H1 (cell line): Measurements from ENCODE around the gene FAM43B. TPM values are rescaled to one million over a fixed set of nuclear protein-coding genes. Genes with fewer than 3 reads are reported as not detected.

Experiments used
- CTCF ChIP-seq, 3 experiments: IDR thresholded peaks; 1 replicate in 2 of 3; 2 replicates in 1 of 3; pipeline versions ENCODE4 v1.5.1 to v1.6.1; 2011; ENCODE audit warnings: low read length in 3 of 3, mild to moderate bottlenecking in 3 of 3, inconsistent platforms in 2 of 3, low read depth in 1 of 3, moderate library complexity in 1 of 3; ENCODE audit not compliant: insufficient read depth in 1 of 3; ENCODE audit errors: control extremely low read depth in 1 of 3
- EP300 ChIP-seq, 2 experiments: IDR thresholded peaks; 1 replicate in 1 of 2; 2 replicates in 1 of 2; pipeline ENCODE4 v1.6.1; 2011 to 2012; ENCODE audit warnings: low read depth in 2 of 2, low read length in 2 of 2, mild to moderate bottlenecking in 2 of 2, borderline replicate concordance in 1 of 2, inconsistent platforms in 1 of 2, moderate library complexity in 1 of 2
- KDM1A ChIP-seq: fragments of 200-600, 300-600 bp; sonication (generic); IDR thresholded peaks from 2 replicates; pipeline ENCODE4 v1.7.1; 2016; ENCODE audit warnings: mild to moderate bottlenecking, low read length, borderline replicate concordance
- KDM5A ChIP-seq: fragments of 200-600 bp; IDR thresholded peaks from 2 replicates; pipeline ENCODE4 v1.7.1; 2012; ENCODE audit warnings: mild to moderate bottlenecking, low read length, inconsistent platforms, mixed read lengths
- MAFK ChIP-seq: IDR thresholded peaks from 2 replicates; pipeline ENCODE4 v1.6.1; 2012; ENCODE audit warnings: low read depth, mild to moderate bottlenecking, improper control_type of control experiment, low read length
- NANOG ChIP-seq: IDR thresholded peaks from 2 replicates; pipeline ENCODE4 v1.6.1; 2011; ENCODE audit warnings: low read length, low read depth, mild to moderate bottlenecking, inconsistent platforms; ENCODE audit not compliant: insufficient read depth, poor library complexity, severe bottlenecking
- SIRT6 ChIP-seq: IDR thresholded peaks from one replicate; pipeline ENCODE4 v1.7.1; 2012; ENCODE audit warnings: low read length, inconsistent platforms
- TCF12 ChIP-seq: IDR thresholded peaks from 2 replicates; pipeline ENCODE4 v1.6.1; 2011; ENCODE audit warnings: low read depth, mild to moderate bottlenecking, low read length
- polyA plus RNA-seq, 7 experiments: library from polyadenylated mRNA; depleted of rRNA in 3 of 7; stranded (reverse) in 5 of 7; unstranded in 2 of 7; fragments of >200 nt in 5 of 7; fragments of 200-250 nt in 2 of 7; gene quantifications; 1 replicate in 5 of 7; 2 replicates in 1 of 7; 4 replicates in 1 of 7; pipeline versions ENCODE4 v1.2.1 to v1.2.3, GENCODE V29; 2011 to 2013; ENCODE audit warnings: missing spikeins in 2 of 7, mixed read lengths in 2 of 7
- total RNA-seq: library from RNA; stranded (reverse); fragmentation: NEBNext Ultra II Directional; extraction: Animal tissue kit (Norgen Biotek cat#: 25700); gene quantifications from 2 replicates; pipeline ENCODE4 v1.2.1, GENCODE V29; 2021
- TF ChIP-seq, protein P1 (sequence below): fragments of 300-600 bp; sonication (generic); IDR thresholded peaks from 2 replicates; pipeline ENCODE4 v1.7.1; 2012; ENCODE audit warnings: low read length, moderate library complexity, mild to moderate bottlenecking, inconsistent platforms; ENCODE audit not compliant: insufficient replicate concordance

Gene FAM43B
- total and polyA plus RNA-seq, 2 of the 8 experiments (the other 6 are each of a cell fraction or from before 2014, with no cell fraction given): 0.88 to 2.2 TPM

DNA sequence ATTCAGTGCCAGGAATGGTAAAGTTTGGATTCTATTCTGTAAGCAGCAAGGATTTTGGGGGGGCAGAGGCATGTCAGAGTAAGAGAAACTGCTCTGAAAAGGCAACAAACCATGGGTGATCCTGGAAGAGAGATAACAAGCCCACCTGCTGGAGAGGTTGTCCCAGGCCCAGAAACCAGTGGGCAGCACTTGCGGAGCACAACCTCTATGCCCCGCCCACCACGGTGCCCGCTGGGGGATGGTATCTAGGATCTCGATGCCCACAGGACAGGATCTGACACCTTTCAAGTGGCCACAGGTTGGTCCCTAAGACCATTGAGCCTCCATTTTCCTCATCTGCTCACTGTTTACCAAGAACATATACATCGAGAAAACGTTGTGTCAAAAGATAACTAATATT, 24.2 kb upstream of the FAM43B start (continued):
- TF ChIP-seq, protein P1, sequence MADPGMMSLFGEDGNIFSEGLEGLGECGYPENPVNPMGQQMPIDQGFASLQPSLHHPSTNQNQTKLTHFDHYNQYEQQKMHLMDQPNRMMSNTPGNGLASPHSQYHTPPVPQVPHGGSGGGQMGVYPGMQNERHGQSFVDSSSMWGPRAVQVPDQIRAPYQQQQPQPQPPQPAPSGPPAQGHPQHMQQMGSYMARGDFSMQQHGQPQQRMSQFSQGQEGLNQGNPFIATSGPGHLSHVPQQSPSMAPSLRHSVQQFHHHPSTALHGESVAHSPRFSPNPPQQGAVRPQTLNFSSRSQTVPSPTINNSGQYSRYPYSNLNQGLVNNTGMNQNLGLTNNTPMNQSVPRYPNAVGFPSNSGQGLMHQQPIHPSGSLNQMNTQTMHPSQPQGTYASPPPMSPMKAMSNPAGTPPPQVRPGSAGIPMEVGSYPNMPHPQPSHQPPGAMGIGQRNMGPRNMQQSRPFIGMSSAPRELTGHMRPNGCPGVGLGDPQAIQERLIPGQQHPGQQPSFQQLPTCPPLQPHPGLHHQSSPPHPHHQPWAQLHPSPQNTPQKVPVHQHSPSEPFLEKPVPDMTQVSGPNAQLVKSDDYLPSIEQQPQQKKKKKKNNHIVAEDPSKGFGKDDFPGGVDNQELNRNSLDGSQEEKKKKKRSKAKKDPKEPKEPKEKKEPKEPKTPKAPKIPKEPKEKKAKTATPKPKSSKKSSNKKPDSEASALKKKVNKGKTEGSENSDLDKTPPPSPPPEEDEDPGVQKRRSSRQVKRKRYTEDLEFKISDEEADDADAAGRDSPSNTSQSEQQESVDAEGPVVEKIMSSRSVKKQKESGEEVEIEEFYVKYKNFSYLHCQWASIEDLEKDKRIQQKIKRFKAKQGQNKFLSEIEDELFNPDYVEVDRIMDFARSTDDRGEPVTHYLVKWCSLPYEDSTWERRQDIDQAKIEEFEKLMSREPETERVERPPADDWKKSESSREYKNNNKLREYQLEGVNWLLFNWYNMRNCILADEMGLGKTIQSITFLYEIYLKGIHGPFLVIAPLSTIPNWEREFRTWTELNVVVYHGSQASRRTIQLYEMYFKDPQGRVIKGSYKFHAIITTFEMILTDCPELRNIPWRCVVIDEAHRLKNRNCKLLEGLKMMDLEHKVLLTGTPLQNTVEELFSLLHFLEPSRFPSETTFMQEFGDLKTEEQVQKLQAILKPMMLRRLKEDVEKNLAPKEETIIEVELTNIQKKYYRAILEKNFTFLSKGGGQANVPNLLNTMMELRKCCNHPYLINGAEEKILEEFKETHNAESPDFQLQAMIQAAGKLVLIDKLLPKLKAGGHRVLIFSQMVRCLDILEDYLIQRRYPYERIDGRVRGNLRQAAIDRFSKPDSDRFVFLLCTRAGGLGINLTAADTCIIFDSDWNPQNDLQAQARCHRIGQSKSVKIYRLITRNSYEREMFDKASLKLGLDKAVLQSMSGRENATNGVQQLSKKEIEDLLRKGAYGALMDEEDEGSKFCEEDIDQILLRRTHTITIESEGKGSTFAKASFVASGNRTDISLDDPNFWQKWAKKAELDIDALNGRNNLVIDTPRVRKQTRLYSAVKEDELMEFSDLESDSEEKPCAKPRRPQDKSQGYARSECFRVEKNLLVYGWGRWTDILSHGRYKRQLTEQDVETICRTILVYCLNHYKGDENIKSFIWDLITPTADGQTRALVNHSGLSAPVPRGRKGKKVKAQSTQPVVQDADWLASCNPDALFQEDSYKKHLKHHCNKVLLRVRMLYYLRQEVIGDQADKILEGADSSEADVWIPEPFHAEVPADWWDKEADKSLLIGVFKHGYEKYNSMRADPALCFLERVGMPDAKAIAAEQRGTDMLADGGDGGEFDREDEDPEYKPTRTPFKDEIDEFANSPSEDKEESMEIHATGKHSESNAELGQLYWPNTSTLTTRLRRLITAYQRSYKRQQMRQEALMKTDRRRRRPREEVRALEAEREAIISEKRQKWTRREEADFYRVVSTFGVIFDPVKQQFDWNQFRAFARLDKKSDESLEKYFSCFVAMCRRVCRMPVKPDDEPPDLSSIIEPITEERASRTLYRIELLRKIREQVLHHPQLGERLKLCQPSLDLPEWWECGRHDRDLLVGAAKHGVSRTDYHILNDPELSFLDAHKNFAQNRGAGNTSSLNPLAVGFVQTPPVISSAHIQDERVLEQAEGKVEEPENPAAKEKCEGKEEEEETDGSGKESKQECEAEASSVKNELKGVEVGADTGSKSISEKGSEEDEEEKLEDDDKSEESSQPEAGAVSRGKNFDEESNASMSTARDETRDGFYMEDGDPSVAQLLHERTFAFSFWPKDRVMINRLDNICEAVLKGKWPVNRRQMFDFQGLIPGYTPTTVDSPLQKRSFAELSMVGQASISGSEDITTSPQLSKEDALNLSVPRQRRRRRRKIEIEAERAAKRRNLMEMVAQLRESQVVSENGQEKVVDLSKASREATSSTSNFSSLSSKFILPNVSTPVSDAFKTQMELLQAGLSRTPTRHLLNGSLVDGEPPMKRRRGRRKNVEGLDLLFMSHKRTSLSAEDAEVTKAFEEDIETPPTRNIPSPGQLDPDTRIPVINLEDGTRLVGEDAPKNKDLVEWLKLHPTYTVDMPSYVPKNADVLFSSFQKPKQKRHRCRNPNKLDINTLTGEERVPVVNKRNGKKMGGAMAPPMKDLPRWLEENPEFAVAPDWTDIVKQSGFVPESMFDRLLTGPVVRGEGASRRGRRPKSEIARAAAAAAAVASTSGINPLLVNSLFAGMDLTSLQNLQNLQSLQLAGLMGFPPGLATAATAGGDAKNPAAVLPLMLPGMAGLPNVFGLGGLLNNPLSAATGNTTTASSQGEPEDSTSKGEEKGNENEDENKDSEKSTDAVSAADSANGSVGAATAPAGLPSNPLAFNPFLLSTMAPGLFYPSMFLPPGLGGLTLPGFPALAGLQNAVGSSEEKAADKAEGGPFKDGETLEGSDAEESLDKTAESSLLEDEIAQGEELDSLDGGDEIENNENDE: no peak
- TF ChIP-seq KDM1A (no peak), CTCF (IDR thresholded peaks at IDR 0.05; ENCODE audit: control extremely low read depth in 1 of 3, insufficient read depth in 1 of 3, low read depth in 1 of 3, low read length in 3 of 3) (no peak), NANOG (no peak), SIRT6 (no peak), KDM5A (no peak), EP300 (IDR thresholded peaks at IDR 0.05; ENCODE audit: borderline replicate concordance in 1 of 2, low read depth in 2 of 2, low read length in 2 of 2) (no peak), TCF12 (no peak), MAFK (no peak)
